AG04449 (cell line): ENCODE measurements around the gene DGCR2.

Source experiments
- CTCF ChIA-PET: fragments of 350-600 bp; formaldehyde crosslinking; extraction: SDS; loops from one replicate; lab custom pipeline; 2021; ENCODE audit warnings: antibody characterized with exemption; lab: Yijun Ruan, JAX
- POLR2A ChIA-PET: fragments of 400-600, 350-600 bp; formaldehyde crosslinking; extraction: SDS; loops from one replicate; lab custom pipeline; 2020; ENCODE audit warnings: antibody characterized with exemption, inconsistent platforms; lab: Yijun Ruan, JAX
- DNase-seq: peaks from one replicate; pipeline ENCODE4 v3.0.0-alpha.2; 2010; ENCODE audit warnings: low read depth, low spot score
- H3K4me3 ChIP-seq: 2 replicates; pipeline ENCODE4 v1.5.1; 2011; ENCODE audit warnings: low read depth, mild to moderate bottlenecking, control low read depth, low read length
- CTCF ChIP-seq: IDR thresholded peaks from one replicate; pipeline ENCODE4 v1.5.1; 2011; ENCODE audit warnings: mild to moderate bottlenecking, moderate library complexity, low read length, control low read depth, inconsistent platforms; ENCODE audit not compliant: insufficient read depth; ENCODE audit errors: missing control alignments

The DGCR2 gene

GRCh38 chr22:18999008-18999407 is 123.2 kb downstream of the DGCR2 start:
- POLR2A ChIA-PET: no interaction called here
- CTCF ChIA-PET: no interaction called here
- no peak overlapping the region for H3K4me3 ChIP-seq
- no peak for TF ChIP-seq CTCF
- no peak for DNase-seq

GRCh38 chr22:18997925-18998315 is 124.3 kb downstream of the DGCR2 start:
- CTCF ChIA-PET: no interaction called here
- POLR2A ChIA-PET: no interaction called here
- DNase-seq: no peak
- no peak for TF ChIP-seq CTCF
- H3K4me3 ChIP-seq: no peak overlapping the region

GRCh38 chr22:18997306-18997924 is 124.8 kb downstream of the DGCR2 start:
- CTCF ChIA-PET: interaction anchor here (1.0 kb wide), 1 partner anchor 12 kb away, joined by 3 read pairs; no protein-coding TSS in a partner anchor
- DNase-seq: no peak
- TF ChIP-seq CTCF: no peak
- POLR2A ChIA-PET: no interaction called here
- H3K4me3 ChIP-seq: no peak overlapping the region

GRCh38 chr22:18996376-18996900 is 125.8 kb downstream of the DGCR2 start:
- TF ChIP-seq CTCF: no peak
- POLR2A ChIA-PET: no interaction called here
- CTCF ChIA-PET: interaction anchor here (1.0 kb wide), 1 partner anchor 11 kb away, joined by 3 read pairs; no protein-coding TSS in a partner anchor
- no peak overlapping the region for H3K4me3 ChIP-seq
- no peak for DNase-seq

GRCh38 chr22:18995327-18995711 is 126.9 kb downstream of the DGCR2 start:
- ChIA-PET POLR2A (no interaction called here), CTCF (no interaction called here)
- DNase-seq: no peak

More at GRCh38 chr22:18995327-18995711, 126.9 kb downstream of the DGCR2 start:
- H3K4me3 ChIP-seq: no peak overlapping the region
- TF ChIP-seq CTCF: no peak
